Measurements from ENCODE around the gene ANK3. TPM values are rescaled to one million over a fixed set of nuclear protein-coding genes. Genes with fewer than 3 reads are reported as not detected.

Gene ANK3
- total RNA-seq, 2 donors from 2014 or later = 55.4 to 126 TPM

DNA sequence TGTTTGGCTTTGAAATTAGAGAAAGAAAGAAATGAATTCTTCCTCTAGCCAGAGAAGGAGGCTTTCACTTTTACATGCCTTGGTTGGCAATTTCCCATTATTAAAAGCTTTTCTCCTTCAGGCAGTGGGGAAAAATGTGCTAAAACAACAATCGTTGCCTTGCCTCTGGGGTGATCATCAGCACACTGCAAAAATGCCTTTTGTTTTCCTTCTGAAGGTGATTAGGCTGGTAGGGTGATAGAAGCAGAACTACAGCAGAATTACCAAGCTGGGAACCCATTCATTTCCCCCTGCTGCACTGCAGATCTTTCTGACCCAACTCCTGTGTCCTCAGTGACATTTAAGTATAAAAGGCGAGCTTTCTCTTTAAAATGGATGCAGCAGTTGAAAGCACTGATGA lies 22.2 kb downstream of the ANK3 start:
- Histone ChIP-seq H3K27ac (no peak overlapping the region), H3K4me3 (peak overlapping the region; percentile 18), H3K36me3 (no peaks in the 10 kb centered on the region), H3K27me3 (replicated peaks; ENCODE audit: insufficient read depth) (no peaks in the 10 kb centered on the region), H3K4me1 (ENCODE audit: control insufficient read depth in 1 of 2, low read depth in 2 of 2) (no peaks in the 10 kb centered on the region), H3K9me3 (no peaks in the 10 kb centered on the region)
- TF ChIP-seq, protein P1, sequence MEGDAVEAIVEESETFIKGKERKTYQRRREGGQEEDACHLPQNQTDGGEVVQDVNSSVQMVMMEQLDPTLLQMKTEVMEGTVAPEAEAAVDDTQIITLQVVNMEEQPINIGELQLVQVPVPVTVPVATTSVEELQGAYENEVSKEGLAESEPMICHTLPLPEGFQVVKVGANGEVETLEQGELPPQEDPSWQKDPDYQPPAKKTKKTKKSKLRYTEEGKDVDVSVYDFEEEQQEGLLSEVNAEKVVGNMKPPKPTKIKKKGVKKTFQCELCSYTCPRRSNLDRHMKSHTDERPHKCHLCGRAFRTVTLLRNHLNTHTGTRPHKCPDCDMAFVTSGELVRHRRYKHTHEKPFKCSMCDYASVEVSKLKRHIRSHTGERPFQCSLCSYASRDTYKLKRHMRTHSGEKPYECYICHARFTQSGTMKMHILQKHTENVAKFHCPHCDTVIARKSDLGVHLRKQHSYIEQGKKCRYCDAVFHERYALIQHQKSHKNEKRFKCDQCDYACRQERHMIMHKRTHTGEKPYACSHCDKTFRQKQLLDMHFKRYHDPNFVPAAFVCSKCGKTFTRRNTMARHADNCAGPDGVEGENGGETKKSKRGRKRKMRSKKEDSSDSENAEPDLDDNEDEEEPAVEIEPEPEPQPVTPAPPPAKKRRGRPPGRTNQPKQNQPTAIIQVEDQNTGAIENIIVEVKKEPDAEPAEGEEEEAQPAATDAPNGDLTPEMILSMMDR (IDR thresholded peaks at IDR 0.05) = no peak
- ATAC-seq (ENCODE audit: insufficient number of reproducible peaks, low FRiP score, low read depth) (no peak), DNase-seq (ENCODE audit: low spot score) (no peak)

DNA sequence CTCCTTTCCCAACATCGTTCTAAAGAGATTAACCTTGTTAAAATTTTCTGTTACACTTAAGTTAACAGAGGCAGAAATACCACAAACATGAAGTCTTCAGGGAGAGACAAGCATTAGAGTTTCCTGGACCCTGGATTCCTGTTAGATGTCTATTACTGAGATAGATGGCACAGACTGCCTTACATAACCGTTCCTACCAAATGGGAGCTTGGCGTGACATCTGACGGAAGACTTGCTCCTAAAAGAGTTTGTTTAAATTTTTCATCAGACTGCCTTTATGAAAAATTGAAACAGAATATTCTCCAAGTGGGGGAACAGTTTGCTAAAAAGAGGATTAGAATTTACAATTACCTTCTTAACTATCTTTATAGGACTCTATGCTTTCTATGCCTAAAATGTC lies 22.7 kb downstream of the ANK3 start:
- ATAC-seq (ENCODE audit: insufficient number of reproducible peaks, low FRiP score, low read depth) = no peak
- Histone ChIP-seq H3K27me3 (replicated peaks; ENCODE audit: insufficient read depth) (no peaks in the 10 kb centered on the region), H3K9me3 (no peaks in the 10 kb centered on the region), H3K4me1 (ENCODE audit: control insufficient read depth in 1 of 2, low read depth in 2 of 2) (no peaks in the 10 kb centered on the region), H3K27ac (no peak overlapping the region), H3K4me3 (peak overlapping the region; percentile 18), H3K36me3 (no peaks in the 10 kb centered on the region)
- DNase-seq (ENCODE audit: low spot score) = no peak
- TF ChIP-seq, protein P1 (IDR thresholded peaks at IDR 0.05) = no peak

DNA sequence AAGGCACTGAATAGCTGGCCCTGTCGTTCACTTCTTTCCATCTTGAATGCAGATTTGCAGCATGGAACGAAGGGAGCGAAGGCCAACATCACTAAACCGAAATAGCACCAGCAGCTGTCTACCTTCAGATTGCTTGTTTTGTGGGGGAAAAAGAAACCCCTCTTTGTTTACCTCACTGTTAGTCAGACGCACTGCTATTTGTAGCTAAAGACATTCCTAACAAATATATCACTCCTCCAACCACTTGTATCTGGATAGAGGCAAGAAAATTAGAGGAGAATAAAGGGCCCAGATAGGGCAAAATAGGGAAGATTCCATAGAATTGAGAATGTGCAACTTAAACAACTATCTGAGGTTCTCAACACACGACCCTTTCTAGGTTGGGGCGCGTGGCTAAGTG lies 26.5 kb downstream of the ANK3 start:
- TF ChIP-seq, protein P1 (IDR thresholded peaks at IDR 0.05) = no peak
- Histone ChIP-seq H3K4me1 (ENCODE audit: control insufficient read depth in 1 of 2, low read depth in 2 of 2) (no peaks in the 10 kb centered on the region), H3K27me3 (replicated peaks; ENCODE audit: insufficient read depth) (no peaks in the 10 kb centered on the region), H3K36me3 (no peaks in the 10 kb centered on the region), H3K27ac (no peak overlapping the region), H3K4me3 (no peak overlapping the region), H3K9me3 (no peaks in the 10 kb centered on the region)
- ATAC-seq (ENCODE audit: insufficient number of reproducible peaks, low FRiP score, low read depth) (no peak), DNase-seq (ENCODE audit: low spot score) (no peak)

DNA sequence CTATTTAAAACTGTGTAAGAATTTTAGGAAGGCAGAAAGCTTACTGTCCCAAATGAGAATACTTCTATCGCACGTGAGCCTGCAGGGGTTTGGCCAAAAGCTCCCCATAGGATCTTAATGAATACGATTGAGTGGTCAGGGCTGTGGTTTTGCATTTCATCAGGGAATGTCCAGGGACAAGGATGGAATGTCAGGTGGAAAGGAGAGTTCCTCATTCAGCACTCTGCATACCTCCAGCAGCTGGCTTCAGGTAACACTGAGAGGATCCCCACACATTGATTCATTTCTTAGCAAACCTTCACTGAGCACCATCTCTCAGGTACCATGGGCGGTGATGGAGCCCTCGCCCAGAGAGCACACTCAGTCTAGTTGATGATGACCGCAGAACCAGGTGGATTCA lies 27.2 kb downstream of the ANK3 start:
- DNase-seq (ENCODE audit: low spot score) (no peak), ATAC-seq (ENCODE audit: insufficient number of reproducible peaks, low FRiP score, low read depth) (no peak)
- no peak overlapping the region for H3K4me3 ChIP-seq
- no peak overlapping the region for H3K27ac ChIP-seq
- TF ChIP-seq, protein P1 (IDR thresholded peaks at IDR 0.05) = no peak
- H3K27me3 ChIP-seq (replicated peaks; ENCODE audit: insufficient read depth) = no peaks in the 10 kb centered on the region
- H3K4me1 ChIP-seq (ENCODE audit: control insufficient read depth in 1 of 2, low read depth in 2 of 2) = no peaks in the 10 kb centered on the region
- no peaks in the 10 kb centered on the region for H3K36me3 ChIP-seq
- H3K9me3 ChIP-seq = no peaks in the 10 kb centered on the region

DNA sequence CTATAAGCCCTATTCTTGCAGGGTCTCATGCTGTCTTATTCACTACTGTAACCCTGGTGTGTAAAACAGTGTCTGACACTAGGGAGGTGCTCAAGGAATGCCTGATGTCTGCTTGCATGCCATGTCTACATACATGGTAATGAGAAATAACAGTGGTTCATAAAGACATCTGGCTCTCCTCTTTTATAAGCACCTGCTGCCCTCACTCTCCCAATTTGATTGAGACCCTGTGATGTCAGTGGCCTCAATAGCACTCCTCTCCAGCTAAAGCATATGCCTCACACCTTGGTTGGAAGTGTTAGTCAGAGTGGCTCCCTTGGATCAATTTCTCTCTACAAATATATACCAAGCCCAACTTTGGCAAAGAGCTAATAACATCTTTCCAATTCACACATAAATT lies 30.6 kb downstream of the ANK3 start:
- Histone ChIP-seq H3K27me3 (replicated peaks; ENCODE audit: insufficient read depth) (no peaks in the 10 kb centered on the region), H3K9me3 (no peaks in the 10 kb centered on the region), H3K27ac (no peak overlapping the region), H3K4me3 (no peak overlapping the region), H3K36me3 (no peaks in the 10 kb centered on the region), H3K4me1 (ENCODE audit: control insufficient read depth in 1 of 2, low read depth in 2 of 2) (peaks cover 0 to 10% of the 10 kb centered on the region in 2 donors)
- TF ChIP-seq, protein P1 (IDR thresholded peaks at IDR 0.05) = no peak
- ATAC-seq (ENCODE audit: insufficient number of reproducible peaks, low FRiP score, low read depth) (no peak), DNase-seq (ENCODE audit: low spot score) (no peak)

All from thoracic aorta (tissue), 2 donors.